DOHH2 (cell line): ENCODE measurements around the gene PTPRN2.

Experiments
- H3F3A ChIP-seq: fragments of 200-600 bp; sonication (generic), shearing (Covaris generic); 2 replicates; pipeline ENCODE4 v1.6.0; 2016; ENCODE audit warnings: antibody characterized with exemption, mild to moderate bottlenecking; ENCODE audit not compliant: control insufficient read depth, insufficient read depth
- H3K27ac ChIP-seq: fragments of 200-600 bp; sonication (generic); 2 replicates; pipeline ENCODE4 v1.5.1; 2014; ENCODE audit warnings: low read depth, mild to moderate bottlenecking, low read length, moderate library complexity
- H3K27me3 ChIP-seq: fragments of 200-600 bp; sonication (generic); 2 replicates; pipeline ENCODE4 v1.6.1; 2014; ENCODE audit warnings: mild to moderate bottlenecking, low read length, mixed read lengths; ENCODE audit not compliant: control insufficient read depth
- H3K36me3 ChIP-seq: fragments of 200-600 bp; sonication (generic); 2 replicates; pipeline ENCODE4 v1.6.1; 2014; ENCODE audit warnings: mild to moderate bottlenecking, low read length, moderate library complexity, mixed read lengths; ENCODE audit not compliant: control insufficient read depth
- H3K4me1 ChIP-seq: fragments of 200-600 bp; sonication (generic); 2 replicates; pipeline ENCODE4 v1.6.1; 2014; ENCODE audit warnings: mild to moderate bottlenecking, low read length, mixed read lengths; ENCODE audit not compliant: control insufficient read depth
- H3K4me2 ChIP-seq: fragments of 200-600 bp; sonication (generic); 2 replicates; pipeline ENCODE4 v1.6.0; 2014; ENCODE audit warnings: mild to moderate bottlenecking, low read length, moderate library complexity
- H3K4me3 ChIP-seq: fragments of 200-600 bp; sonication (generic); 2 replicates; pipeline ENCODE4 v1.5.1; 2014; ENCODE audit warnings: mild to moderate bottlenecking, low read length, mixed read lengths
- H3K79me2 ChIP-seq: fragments of 200-600 bp; sonication (generic); 2 replicates; pipeline ENCODE4 v1.6.1; 2014; ENCODE audit warnings: mild to moderate bottlenecking, low read length, mixed read lengths; ENCODE audit not compliant: control insufficient read depth
- H3K9me2 ChIP-seq: fragments of 200-600 bp; sonication (generic); replicated peaks from 2 replicates; pipeline ENCODE4 v1.6.1; 2014; ENCODE audit warnings: mild to moderate bottlenecking, low read length, mixed read lengths; ENCODE audit not compliant: control insufficient read depth
- H3K9me3 ChIP-seq: fragments of 200-600 bp; sonication (generic); 2 replicates; pipeline ENCODE4 v1.6.1; 2014; ENCODE audit warnings: antibody characterized with exemption, low read length, mixed read lengths; ENCODE audit not compliant: control insufficient read depth, insufficient read depth
- H4K20me1 ChIP-seq: fragments of 200-600 bp; sonication (generic); 2 replicates; pipeline ENCODE4 v1.6.0; 2014; ENCODE audit warnings: low read depth, mild to moderate bottlenecking, antibody characterized with exemption, low read length, moderate library complexity; ENCODE audit not compliant: control insufficient read depth, insufficient read depth
- EZH2phosphoT487 ChIP-seq: fragments of 200-600 bp; sonication (generic); IDR thresholded peaks from 2 replicates; pipeline ENCODE4 v1.6.1; 2017; ENCODE audit warnings: borderline replicate concordance, mild to moderate bottlenecking, antibody characterized with exemption, low read length, moderate library complexity, mixed read lengths
- TF ChIP-seq, protein P1 (sequence below): fragments of 200-600 bp; sonication (generic); IDR thresholded peaks from one replicate; pipeline ENCODE4 v1.5.1; 2014; ENCODE audit warnings: antibody characterized with exemption, mild to moderate bottlenecking, low read depth, low read length; ENCODE audit not compliant: poor library complexity, severe bottlenecking

Gene PTPRN2

DNA sequence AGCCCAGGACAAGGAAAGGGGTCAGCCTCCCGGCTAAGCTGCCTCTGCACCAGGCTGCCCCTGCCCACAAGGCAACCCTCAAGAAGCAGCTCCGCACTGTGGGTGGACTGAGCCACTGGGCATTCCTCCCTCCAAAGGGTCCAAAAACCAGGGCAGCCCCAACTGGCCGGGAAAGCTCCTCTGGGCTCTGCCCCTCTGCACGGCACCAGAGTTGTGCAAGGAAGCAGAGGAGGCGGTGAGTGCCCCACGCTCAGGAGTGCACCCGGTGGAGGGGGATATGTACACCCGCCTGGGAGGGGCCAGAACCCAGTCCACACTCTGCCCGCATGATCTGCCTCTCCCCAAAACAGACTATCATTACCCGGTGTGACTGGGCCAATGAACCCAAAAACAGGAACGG lies 43.8 kb downstream of the PTPRN2 start:
- peaks cover 14% of the 10 kb centered on the region for H3K4me1 ChIP-seq
- H3K9me3 ChIP-seq = no peaks in the 10 kb centered on the region
- no peak overlapping the region for H3K4me2 ChIP-seq
- H3K4me3 ChIP-seq = no peak overlapping the region
- no peaks in the 10 kb centered on the region for H3K9me2 ChIP-seq
- H3K27ac ChIP-seq = no peak overlapping the region
- TF ChIP-seq, protein P1, sequence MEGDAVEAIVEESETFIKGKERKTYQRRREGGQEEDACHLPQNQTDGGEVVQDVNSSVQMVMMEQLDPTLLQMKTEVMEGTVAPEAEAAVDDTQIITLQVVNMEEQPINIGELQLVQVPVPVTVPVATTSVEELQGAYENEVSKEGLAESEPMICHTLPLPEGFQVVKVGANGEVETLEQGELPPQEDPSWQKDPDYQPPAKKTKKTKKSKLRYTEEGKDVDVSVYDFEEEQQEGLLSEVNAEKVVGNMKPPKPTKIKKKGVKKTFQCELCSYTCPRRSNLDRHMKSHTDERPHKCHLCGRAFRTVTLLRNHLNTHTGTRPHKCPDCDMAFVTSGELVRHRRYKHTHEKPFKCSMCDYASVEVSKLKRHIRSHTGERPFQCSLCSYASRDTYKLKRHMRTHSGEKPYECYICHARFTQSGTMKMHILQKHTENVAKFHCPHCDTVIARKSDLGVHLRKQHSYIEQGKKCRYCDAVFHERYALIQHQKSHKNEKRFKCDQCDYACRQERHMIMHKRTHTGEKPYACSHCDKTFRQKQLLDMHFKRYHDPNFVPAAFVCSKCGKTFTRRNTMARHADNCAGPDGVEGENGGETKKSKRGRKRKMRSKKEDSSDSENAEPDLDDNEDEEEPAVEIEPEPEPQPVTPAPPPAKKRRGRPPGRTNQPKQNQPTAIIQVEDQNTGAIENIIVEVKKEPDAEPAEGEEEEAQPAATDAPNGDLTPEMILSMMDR = no peak
- TF ChIP-seq EZH2phosphoT487 = no peak
- H4K20me1 ChIP-seq = no peaks in the 10 kb centered on the region
- no peaks in the 10 kb centered on the region for H3K27me3 ChIP-seq
- H3F3A ChIP-seq = no peaks in the 10 kb centered on the region
- no peaks in the 10 kb centered on the region for H3K36me3 ChIP-seq
- H3K79me2 ChIP-seq = no peaks in the 10 kb centered on the region

DNA sequence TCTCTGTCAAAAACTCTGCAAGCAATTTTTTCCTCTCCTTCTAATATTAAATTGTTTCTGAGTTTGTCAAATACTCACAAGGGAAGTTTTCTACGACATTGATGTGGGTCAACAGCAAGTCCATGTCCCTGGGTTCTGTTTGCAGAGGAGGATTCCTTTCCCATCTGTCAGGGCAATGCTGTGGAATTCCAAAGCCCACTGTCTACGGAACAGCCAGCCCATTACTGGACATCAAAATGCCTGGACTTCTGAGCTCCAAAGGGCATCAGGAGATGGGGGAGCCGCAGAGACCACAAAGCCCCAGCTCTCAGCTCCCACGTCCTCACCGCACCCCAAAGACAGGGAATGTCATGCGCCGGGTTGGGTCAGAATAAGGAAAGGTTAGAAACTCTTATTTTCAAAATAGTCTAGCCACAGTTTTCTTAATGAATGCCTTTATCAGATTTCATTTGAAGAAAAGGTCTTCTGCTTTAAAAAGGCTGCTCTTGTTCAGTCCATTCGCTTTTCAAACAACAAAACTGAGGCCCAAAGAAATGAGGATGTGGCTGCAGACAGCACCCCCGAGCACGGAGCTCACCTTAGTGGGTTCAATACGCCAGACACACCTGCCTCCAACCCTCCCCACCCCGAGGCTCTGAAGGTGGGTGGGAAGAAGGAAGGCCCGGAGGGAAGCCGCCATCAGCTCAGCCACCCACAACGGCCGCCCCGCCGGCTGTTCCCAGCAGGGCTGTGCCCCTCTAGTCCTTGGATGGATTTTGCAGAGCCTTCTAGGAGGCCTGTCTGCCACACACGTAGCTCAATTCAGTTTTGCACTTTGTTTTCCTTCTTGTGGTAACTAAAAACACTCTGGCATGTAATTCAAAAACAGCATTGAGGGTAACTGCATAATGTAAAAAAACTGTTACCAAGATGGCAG lies 44.7 kb downstream of the PTPRN2 start:
- no peak for TF ChIP-seq EZH2phosphoT487
- TF ChIP-seq, protein P1 = no peak
- no peak overlapping the region for H3K4me2 ChIP-seq
- no peaks in the 10 kb centered on the region for H3F3A ChIP-seq
- no peak overlapping the region for H3K27ac ChIP-seq
- H3K27me3 ChIP-seq = no peaks in the 10 kb centered on the region
- peaks cover 14% of the 10 kb centered on the region for H3K4me1 ChIP-seq
- H3K4me3 ChIP-seq = no peak overlapping the region
- H3K36me3 ChIP-seq = no peaks in the 10 kb centered on the region
- no peaks in the 10 kb centered on the region for H3K9me3 ChIP-seq
- no peaks in the 10 kb centered on the region for H3K79me2 ChIP-seq
- H3K9me2 ChIP-seq = no peaks in the 10 kb centered on the region
- H4K20me1 ChIP-seq = no peaks in the 10 kb centered on the region

DNA sequence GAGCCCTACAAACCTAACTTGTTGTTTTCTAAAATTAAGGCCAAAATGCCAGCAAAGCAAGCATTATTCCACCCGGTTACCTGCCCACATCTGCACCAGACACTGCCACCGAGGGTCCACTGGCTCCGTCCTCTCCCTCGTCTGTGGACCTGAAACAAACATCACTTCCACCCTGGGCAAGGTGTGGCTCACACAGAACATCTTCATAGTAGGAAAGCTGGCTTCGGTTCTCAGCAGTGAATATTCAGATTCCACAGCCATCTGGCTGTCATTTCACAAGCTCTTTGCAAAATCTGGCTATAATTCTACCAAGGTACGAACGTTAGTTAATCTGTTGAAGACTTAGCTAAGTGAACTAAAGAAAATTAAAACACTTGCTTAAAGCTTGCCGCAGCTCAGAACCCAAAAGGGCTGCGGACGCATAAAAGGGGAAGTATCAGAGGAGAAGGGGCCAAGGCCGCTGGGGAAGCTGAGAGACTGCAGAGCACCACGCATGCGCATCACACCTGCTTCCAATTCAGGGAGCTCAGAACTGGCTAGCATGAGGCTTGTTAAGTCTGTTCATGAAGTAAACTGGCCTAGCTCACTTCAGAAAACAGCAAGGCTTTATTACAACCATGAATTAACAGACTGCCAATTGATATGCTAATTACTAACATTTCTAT lies 46.1 kb downstream of the PTPRN2 start:
- no peaks in the 10 kb centered on the region for H3K36me3 ChIP-seq

More for the DNA sequence above, 46.1 kb downstream of the PTPRN2 start:
- peaks cover 14% of the 10 kb centered on the region for H3K4me1 ChIP-seq
- no peaks in the 10 kb centered on the region for H4K20me1 ChIP-seq
- H3K27ac ChIP-seq = no peak overlapping the region
- peak overlapping the region; percentile 33 for H3K4me3 ChIP-seq
- H3F3A ChIP-seq = no peaks in the 10 kb centered on the region
- H3K79me2 ChIP-seq = no peaks in the 10 kb centered on the region
- TF ChIP-seq EZH2phosphoT487 = no peak
- TF ChIP-seq, protein P1 = no peak
- H3K27me3 ChIP-seq = no peaks in the 10 kb centered on the region
- peak overlapping the region; percentile 53 for H3K4me2 ChIP-seq
- H3K9me2 ChIP-seq = no peaks in the 10 kb centered on the region
- H3K9me3 ChIP-seq = no peaks in the 10 kb centered on the region
